GM18519 (cell line): ENCODE measurements around the gene BEX1.
"Not testable (repeated sequence)": the region's sequence is repeated elsewhere in the genome, so short reads cannot be mapped to it uniquely, and the experiment has no call there.

Source experiments
- ATAC-seq: cut with Tn5 transposase; IDR thresholded peaks from one replicate; pipeline ENCODE4 v1.9.1; 2021; ENCODE audit warnings: mild to moderate bottlenecking, moderate library complexity; ENCODE audit not compliant: unreplicated experiment, low FRiP score

The BEX1 gene

GRCh38 chrX:103063918-103064434 lies at the start of gene BEX1:
BEX1 (minus strand) TSS chrX:103064171; CDS start chrX:103063274, 897 bp downstream.
- no peak for ATAC-seq

- not testable (repeated sequence) for ATAC-seq
Measured at GRCh38 chrX:103109497-103109896, 45.5 kb upstream of the BEX1 start.

GRCh38 chrX:103107836-103108235 lies 43.9 kb upstream of the BEX1 start:
- no peak for ATAC-seq

GRCh38 chrX:103107227-103107737 lies 43.3 kb upstream of the BEX1 start:
- not testable (repeated sequence) for ATAC-seq

GRCh38 chrX:103104370-103104769 lies 40.4 kb upstream of the BEX1 start:
- not testable (repeated sequence) for ATAC-seq

- not testable (repeated sequence) for ATAC-seq
Measured at GRCh38 chrX:103103866-103104265, 39.9 kb upstream of the BEX1 start.

GRCh38 chrX:103101299-103102042 lies 37.5 kb upstream of the BEX1 start:
- ATAC-seq = no peak

GRCh38 chrX:103100484-103100883 lies 36.5 kb upstream of the BEX1 start:
- ATAC-seq = no peak

GRCh38 chrX:103099691-103100090 lies 35.7 kb upstream of the BEX1 start:
- ATAC-seq = no peak

- no peak for ATAC-seq
Measured at GRCh38 chrX:103098488-103098887, 34.5 kb upstream of the BEX1 start.

GRCh38 chrX:103092942-103093341 lies 29.0 kb upstream of the BEX1 start, which contains the start of gene NXF3:
NXF3 (minus strand) TSS chrX:103093143; CDS start chrX:103093023, 120 bp downstream.
- ATAC-seq = no peak

GRCh38 chrX:103081051-103081450 lies 17.1 kb upstream of the BEX1 start:
- no peak for ATAC-seq

- no peak for ATAC-seq
Measured at GRCh38 chrX:103073467-103073866, 9.5 kb upstream of the BEX1 start.

GRCh38 chrX:103066606-103067005 lies 2.6 kb upstream of the BEX1 start:
- ATAC-seq = no peak

GRCh38 chrX:103063191-103063845 lies 653 bp downstream of the BEX1 start:
- no peak for ATAC-seq

- no peak for ATAC-seq
Measured at GRCh38 chrX:103061486-103061885, 2.5 kb downstream of the BEX1 start.

GRCh38 chrX:103056902-103057301 lies 7.1 kb downstream of the BEX1 start:
- ATAC-seq = no peak

GRCh38 chrX:103052625-103053024 lies 11.3 kb downstream of the BEX1 start:
- ATAC-seq = no peak

- ATAC-seq = no peak
Measured at GRCh38 chrX:103051260-103051789, 12.6 kb downstream of the BEX1 start.

GRCh38 chrX:103033371-103033770 lies 30.6 kb downstream of the BEX1 start:
- not testable (repeated sequence) for ATAC-seq

GRCh38 chrX:103017542-103017941 lies 46.4 kb downstream of the BEX1 start:
- ATAC-seq = no peak
